IPS-20b (cell line): ENCODE measurements around the gene OPCML.

ENCODE experiments used
- H3K27ac ChIP-seq: one replicate; pipeline ENCODE4 v1.5.1; 2013; ENCODE audit warnings: low read length
- H3K27me3 ChIP-seq: 2 replicates; pipeline ENCODE4 v1.6.1; 2013; ENCODE audit warnings: mild to moderate bottlenecking, low read length, inconsistent platforms; ENCODE audit not compliant: insufficient read depth
- H3K36me3 ChIP-seq: 2 replicates; pipeline ENCODE4 v1.6.1; 2013; ENCODE audit warnings: low read depth, mild to moderate bottlenecking, inconsistent platforms, low read length, moderate library complexity; ENCODE audit not compliant: insufficient read depth
- H3K4me1 ChIP-seq: 2 replicates; pipeline ENCODE4 v1.6.1; 2013; ENCODE audit warnings: mild to moderate bottlenecking, control low read depth, inconsistent platforms, low read length, moderate library complexity; ENCODE audit not compliant: insufficient read depth
- H3K4me3 ChIP-seq: 2 replicates; pipeline ENCODE4 v1.5.1; 2013; ENCODE audit warnings: mild to moderate bottlenecking, low read length, inconsistent platforms
- H3K9ac ChIP-seq: 2 replicates; pipeline ENCODE4 v1.6.1; 2013; ENCODE audit warnings: low read depth, mild to moderate bottlenecking, inconsistent platforms, low read length, moderate library complexity
- H3K9me3 ChIP-seq: 2 replicates; pipeline ENCODE4 v1.6.1; 2013; ENCODE audit warnings: mild to moderate bottlenecking, low read depth, low read length, inconsistent platforms; ENCODE audit not compliant: insufficient read depth

Gene OPCML

DNA sequence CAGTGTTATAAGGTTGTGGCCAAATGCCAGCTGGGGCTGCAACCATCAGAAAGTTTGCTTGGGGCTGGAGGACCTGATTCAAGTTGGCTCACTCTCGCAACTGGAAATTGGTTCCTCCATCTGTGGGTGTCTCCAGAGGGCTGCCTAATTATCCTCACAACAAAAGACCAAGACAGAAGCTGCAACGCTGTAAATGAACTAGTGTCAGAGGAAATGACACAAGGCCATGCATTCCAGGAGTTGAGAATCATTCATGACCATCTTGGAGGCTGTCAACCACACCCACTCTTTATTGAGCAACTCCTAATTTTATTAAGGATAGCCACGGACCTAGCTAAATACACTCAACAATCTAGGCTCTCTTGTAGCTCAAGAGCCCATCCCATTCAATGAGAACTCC, 1060.8 kb downstream of the OPCML start:
- H3K36me3 ChIP-seq, result no peaks in the 10 kb centered on the region
- no peak overlapping the region for H3K4me3 ChIP-seq
- H3K9me3 ChIP-seq, result no peaks in the 10 kb centered on the region
- no peak overlapping the region for H3K27ac ChIP-seq
- no peaks in the 10 kb centered on the region for H3K27me3 ChIP-seq
- no peak overlapping the region for H3K9ac ChIP-seq
- no peaks in the 10 kb centered on the region for H3K4me1 ChIP-seq

DNA sequence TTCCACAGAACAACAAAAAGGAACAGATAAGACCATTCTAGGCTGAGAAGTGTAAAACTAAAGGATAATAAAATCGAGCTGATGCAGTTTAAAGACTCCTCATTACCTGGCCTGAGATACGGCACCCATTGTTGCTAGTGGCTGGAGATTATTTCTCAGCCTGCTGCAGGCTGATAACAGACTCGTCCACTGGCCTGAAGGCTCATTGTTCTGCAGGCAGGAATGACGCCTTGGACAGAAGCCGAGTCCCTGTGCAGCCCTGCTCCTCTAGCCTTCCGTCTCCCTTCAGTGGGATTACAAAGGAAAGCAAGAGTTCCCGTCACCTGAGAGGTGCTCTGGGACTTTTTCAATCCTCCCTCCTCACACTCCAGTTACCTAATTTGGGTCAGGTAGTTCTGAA, 1065.3 kb downstream of the OPCML start:
- H3K9me3 ChIP-seq, result no peaks in the 10 kb centered on the region
- H3K4me3 ChIP-seq, result no peak overlapping the region
- H3K27ac ChIP-seq, result no peak overlapping the region
- H3K36me3 ChIP-seq, result no peaks in the 10 kb centered on the region
- no peaks in the 10 kb centered on the region for H3K27me3 ChIP-seq
- H3K9ac ChIP-seq, result no peak overlapping the region
- H3K4me1 ChIP-seq, result no peaks in the 10 kb centered on the region

DNA sequence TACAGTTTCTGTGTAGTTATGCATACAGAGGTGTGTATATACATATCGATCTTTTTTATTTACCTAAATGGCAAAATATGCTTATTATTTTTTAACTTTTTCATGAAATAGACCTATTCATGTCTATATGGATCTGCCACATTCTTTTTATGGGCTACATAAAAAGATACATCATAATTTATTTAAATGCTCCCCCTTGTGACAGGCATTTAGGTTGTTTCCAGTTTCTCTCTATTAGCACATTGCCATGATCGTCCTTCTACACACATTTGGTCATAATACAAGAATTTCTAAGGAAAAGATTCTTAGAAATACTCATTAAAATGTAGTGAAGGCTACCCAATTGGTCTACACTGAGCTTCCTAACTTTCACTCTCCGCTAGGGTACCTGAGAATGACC, 1067.4 kb downstream of the OPCML start:
- no peaks in the 10 kb centered on the region for H3K27me3 ChIP-seq
- no peaks in the 10 kb centered on the region for H3K36me3 ChIP-seq
- no peak overlapping the region for H3K4me3 ChIP-seq
- no peak overlapping the region for H3K9ac ChIP-seq
- H3K9me3 ChIP-seq, result no peaks in the 10 kb centered on the region
- H3K27ac ChIP-seq, result no peak overlapping the region
- no peaks in the 10 kb centered on the region for H3K4me1 ChIP-seq

DNA sequence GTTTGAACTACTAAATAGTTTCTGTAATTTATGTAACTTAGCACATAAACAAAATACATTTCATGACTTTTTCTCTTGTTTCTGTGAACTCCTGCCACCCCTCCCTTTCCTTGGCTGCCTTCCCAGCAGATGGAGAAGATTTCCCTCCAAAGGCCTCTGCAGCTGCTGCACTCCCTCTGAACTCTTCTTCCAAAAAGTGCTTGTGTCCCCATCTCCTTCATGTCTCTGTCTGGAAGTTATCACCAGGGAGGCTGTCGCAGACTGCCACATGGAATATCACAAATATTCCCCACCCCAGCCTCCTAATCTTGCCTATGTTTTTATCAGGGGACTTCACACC, 1068.3 kb downstream of the OPCML start:
- H3K36me3 ChIP-seq, result no peaks in the 10 kb centered on the region
- no peaks in the 10 kb centered on the region for H3K4me1 ChIP-seq
- no peak overlapping the region for H3K9ac ChIP-seq
- no peaks in the 10 kb centered on the region for H3K9me3 ChIP-seq
- H3K27ac ChIP-seq, result no peak overlapping the region
- no peak overlapping the region for H3K4me3 ChIP-seq
- H3K27me3 ChIP-seq, result no peaks in the 10 kb centered on the region

DNA sequence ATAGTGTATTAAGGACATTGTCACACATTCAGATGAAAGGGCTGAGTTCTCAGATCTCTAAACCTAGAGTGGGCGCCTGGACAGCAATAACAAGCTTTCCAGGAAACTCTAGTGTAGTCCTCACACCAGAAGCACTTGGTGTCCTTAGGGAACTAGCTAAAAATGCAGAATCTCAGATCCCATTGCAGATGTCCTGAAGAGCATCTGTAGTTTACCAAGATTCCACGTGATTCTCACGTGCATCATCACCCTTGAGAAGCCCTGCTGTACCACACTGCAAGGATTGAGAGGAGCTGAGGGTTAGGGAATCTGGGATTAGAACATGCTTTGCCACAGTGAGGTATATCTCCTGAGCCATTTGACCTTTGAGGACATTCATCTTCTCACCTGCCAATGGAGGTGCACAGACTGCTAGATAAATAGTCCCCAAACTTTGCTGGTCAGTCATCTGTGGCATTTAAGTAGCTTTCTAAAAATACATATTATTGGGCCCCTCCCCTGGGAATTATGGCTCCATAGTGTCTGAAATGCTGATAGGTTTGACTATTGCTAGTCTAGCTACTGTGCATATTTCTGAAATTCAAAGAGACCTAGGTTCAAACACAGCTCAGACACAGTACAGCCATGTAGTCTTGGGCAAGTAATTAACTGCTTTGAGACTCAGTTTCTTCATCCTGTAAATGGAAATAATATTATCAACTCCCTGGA, 1068.9 kb downstream of the OPCML start:
- Histone ChIP-seq H3K27ac (no peak overlapping the region), H3K4me1 (no peaks in the 10 kb centered on the region), H3K36me3 (no peaks in the 10 kb centered on the region), H3K9ac (no peak overlapping the region), H3K9me3 (no peaks in the 10 kb centered on the region), H3K4me3 (no peak overlapping the region), H3K27me3 (no peaks in the 10 kb centered on the region)

DNA sequence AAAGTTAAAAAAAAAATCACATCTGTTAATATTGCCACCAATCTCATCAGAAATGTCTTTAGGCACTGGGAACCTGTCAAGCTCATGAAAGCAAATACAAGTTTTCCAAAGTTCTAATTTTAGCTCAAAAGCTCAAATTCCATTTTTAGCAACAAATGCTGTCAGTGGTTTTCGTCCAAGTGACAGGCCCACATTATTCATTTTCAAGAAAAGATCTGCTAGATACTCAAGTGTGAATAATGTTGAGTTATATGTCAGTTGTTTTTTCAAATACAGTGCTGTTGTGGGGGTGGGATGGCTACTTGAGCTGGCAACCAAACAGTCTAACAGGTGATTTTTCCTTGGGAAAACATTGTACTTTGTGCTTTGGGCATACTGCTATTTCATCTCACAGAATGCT, 1072.6 kb downstream of the OPCML start:
- Histone ChIP-seq H3K4me1 (peaks cover 10% of the 10 kb centered on the region; the same call in 1 of the 2 replicates), H3K9me3 (no peaks in the 10 kb centered on the region), H3K27ac (no peak overlapping the region), H3K36me3 (no peaks in the 10 kb centered on the region), H3K27me3 (no peaks in the 10 kb centered on the region), H3K4me3 (no peak overlapping the region), H3K9ac (no peak overlapping the region)

DNA sequence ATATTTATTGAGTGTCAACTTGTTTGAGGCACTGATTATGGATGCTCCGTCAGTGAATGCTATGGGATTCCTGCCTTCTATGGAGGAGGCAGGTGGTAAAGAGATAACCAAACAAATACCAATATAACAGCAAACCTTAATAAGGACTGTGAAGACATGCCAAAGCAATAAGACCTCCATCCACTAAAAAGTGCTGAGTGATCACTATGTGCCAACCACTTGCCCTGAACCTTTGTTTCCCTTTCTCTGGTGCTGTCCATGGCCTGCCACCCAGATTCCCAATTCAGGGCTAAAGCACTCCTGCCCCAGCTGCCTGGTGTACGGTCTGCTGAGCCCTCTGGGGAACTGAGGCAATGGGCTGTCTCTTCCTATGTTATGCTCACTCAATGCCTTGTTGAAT, 1074.9 kb downstream of the OPCML start:
- H3K27ac ChIP-seq, result no peak overlapping the region
- no peak overlapping the region for H3K4me3 ChIP-seq
- no peaks in the 10 kb centered on the region for H3K36me3 ChIP-seq
- H3K27me3 ChIP-seq, result no peaks in the 10 kb centered on the region
- peaks cover 14% of the 10 kb centered on the region; the same call in 1 of the 2 replicates for H3K4me1 ChIP-seq
- H3K9me3 ChIP-seq, result no peaks in the 10 kb centered on the region
- H3K9ac ChIP-seq, result no peak overlapping the region

DNA sequence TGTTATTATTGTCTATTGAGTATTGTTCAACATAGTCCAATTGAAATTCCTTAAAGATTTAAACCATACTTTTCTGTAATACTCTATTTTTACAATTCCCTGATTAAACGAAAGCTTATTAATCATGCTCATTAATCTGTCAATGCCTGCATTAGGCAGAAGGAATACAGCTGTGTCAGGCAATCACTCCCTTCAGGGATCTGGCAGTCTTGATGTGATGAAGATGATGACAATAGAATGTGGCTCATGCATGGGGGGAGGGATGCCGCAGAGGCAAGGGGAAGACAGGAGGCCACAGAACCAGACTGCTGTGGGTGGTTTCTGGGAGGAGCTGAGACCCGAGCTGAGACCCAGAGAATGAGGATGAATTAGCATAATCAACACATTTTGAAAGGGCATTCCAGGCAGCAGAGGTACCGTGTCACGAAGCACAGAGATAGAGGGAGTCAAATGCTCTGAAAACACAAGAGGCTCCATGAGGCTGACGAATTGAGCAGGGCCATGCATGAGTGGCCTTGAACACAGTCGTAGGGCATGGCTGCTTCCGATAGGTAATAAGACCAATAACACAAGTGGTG, 1075.5 kb downstream of the OPCML start:
- no peak overlapping the region for H3K4me3 ChIP-seq
- H3K4me1 ChIP-seq, result peaks cover 14% of the 10 kb centered on the region; the same call in 1 of the 2 replicates
- H3K27me3 ChIP-seq, result no peaks in the 10 kb centered on the region
- H3K9me3 ChIP-seq, result no peaks in the 10 kb centered on the region
- H3K36me3 ChIP-seq, result no peaks in the 10 kb centered on the region
- H3K27ac ChIP-seq, result no peak overlapping the region
- H3K9ac ChIP-seq, result no peak overlapping the region

DNA sequence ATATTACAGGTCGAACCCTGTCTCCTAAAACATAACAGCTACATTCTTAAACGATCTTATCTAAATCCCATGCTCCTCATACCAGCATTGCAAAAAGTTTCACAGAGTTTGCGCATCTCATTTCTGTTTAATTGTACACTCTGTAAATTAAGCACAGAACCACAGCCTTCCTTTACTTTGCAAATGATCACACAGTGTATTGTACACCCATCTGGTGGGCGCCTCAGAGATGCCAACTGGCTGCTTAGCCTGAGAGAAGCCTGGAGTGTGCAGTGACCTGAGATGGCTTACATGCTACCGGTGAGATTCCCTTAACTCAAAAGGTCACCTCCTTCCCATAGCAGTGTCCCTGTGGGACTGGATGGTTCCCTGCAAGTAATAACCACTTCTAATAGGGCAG, 1077.3 kb downstream of the OPCML start:
- Histone ChIP-seq H3K4me3 (no peak overlapping the region), H3K9ac (no peak overlapping the region), H3K36me3 (no peaks in the 10 kb centered on the region), H3K27me3 (no peaks in the 10 kb centered on the region), H3K27ac (no peak overlapping the region), H3K4me1 (peaks cover 29% of the 10 kb centered on the region; the same call in 1 of the 2 replicates), H3K9me3 (no peaks in the 10 kb centered on the region)

DNA sequence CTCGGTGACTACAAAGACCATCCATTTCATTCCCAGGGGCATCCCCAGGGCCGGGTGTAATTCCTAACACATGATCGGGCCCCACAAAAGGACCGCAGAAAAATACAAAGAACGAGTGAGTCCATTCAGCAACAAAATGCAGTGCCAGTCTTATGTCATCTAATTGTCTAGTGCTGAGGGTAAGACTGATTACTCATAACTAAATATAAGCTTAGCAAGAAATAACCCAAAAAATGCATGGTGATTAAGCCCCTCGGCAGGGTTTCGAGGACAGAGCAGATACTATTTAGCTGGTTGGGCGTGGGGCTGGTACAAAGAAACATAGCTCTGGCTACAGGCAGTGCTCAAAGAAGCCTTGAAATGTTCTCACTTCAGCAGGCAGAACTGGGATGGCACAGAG, 1078.9 kb downstream of the OPCML start:
- no peaks in the 10 kb centered on the region for H3K36me3 ChIP-seq

DNA sequence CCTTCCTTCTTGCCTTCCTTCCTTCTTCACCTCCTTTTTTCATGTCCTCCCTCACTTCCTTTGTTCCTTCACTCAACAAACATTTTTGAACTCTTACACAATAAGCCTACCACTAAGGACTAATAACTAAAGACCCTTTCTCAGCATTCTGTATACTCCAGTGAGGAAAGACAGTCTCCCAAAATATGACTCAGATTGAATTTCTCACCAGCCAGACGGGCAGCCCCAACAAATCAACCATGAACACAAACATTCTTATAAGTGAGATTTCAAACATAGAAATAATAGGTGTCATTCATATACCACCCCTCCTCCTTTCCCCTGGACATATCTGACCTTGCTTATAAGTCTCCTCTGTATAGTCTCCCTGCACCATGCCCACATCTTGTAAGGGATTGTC, 1079.7 kb downstream of the OPCML start:
- Histone ChIP-seq H3K27me3 (no peaks in the 10 kb centered on the region), H3K36me3 (no peaks in the 10 kb centered on the region), H3K4me3 (no peak overlapping the region), H3K9ac (no peak overlapping the region), H3K27ac (no peak overlapping the region), H3K4me1 (peaks cover 29% of the 10 kb centered on the region; the same call in 1 of the 2 replicates), H3K9me3 (no peaks in the 10 kb centered on the region)

More for the DNA sequence above, 1078.9 kb downstream of the OPCML start:
- Histone ChIP-seq H3K9me3 (no peaks in the 10 kb centered on the region), H3K9ac (no peak overlapping the region), H3K4me1 (peaks cover 29% of the 10 kb centered on the region; the same call in 1 of the 2 replicates), H3K4me3 (no peak overlapping the region), H3K27ac (no peak overlapping the region), H3K27me3 (no peaks in the 10 kb centered on the region)

DNA sequence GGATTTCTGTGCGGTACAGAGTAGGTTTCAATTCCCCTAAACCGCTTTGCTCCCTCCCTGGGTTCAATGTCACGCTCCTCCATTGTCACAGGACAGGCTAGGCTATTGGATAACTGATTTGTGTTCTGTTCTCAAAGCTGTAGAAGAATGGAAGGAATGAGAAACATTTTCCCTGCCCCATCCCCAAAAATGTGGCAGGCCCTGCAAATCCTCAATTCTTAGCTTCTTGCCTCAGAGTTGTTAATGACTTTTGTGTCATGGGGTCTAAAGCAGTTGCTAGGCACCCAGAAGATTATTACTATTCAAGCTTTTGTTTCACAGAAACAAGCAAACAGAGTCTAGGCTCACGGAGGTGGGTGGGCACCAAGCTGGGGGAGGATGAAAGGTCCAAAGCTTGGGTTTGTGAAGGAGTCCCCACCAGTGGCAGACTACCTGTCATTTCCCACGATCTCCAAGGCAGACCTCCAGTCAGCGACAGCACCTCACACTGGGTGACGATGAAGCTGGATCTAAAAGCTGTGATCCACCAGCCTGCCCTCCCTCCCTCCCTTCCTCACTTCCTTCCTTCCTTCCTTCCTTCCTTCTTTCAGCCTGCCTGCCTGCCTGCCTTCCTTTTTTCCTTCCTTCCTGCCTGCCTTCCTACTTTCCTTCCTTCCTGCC, 1080.2 kb downstream of the OPCML start:
- H3K4me3 ChIP-seq, result peak overlapping the region; percentile 4; the same call in 1 of the 2 replicates
- no peaks in the 10 kb centered on the region for H3K36me3 ChIP-seq
- no peaks in the 10 kb centered on the region for H3K9me3 ChIP-seq
- H3K27me3 ChIP-seq, result no peaks in the 10 kb centered on the region
- peaks cover 26% of the 10 kb centered on the region; the same call in 1 of the 2 replicates for H3K4me1 ChIP-seq
- no peak overlapping the region for H3K27ac ChIP-seq
- H3K9ac ChIP-seq, result peak overlapping the region; percentile 22; the same call in 1 of the 2 replicates
